Lung (tissue), 11 donors: ENCODE results near the gene LASP1NB.
"Not testable (repeated sequence)": the region's sequence is repeated elsewhere in the genome, so short reads cannot be mapped to it uniquely, and the experiment has no call there.

Experiments
- ATAC-seq: fragments of 200-7000 bp; cut with Tn5 transposase; one replicate; pipeline ENCODE4 v1.9.1; 2020; ENCODE audit warnings: moderate number of reproducible peaks; ENCODE audit not compliant: insufficient read depth, low FRiP score
- DNase-seq, 3 donors: peaks; one replicate each; pipeline ENCODE4 v3.0.0-alpha.2; 2013 to 2017
- H3K27ac ChIP-seq, 2 donors: one replicate each; pipeline ENCODE4 v1.5.1; 2013; ENCODE audit warnings: mild to moderate bottlenecking in 2 of 2, moderate library complexity in 2 of 2, control low read depth in 1 of 2, inconsistent platforms in 1 of 2, low read depth in 1 of 2, low read length in 1 of 2
- H3K27me3 ChIP-seq, 3 donors: one replicate each; pipeline ENCODE4 v1.5.1; 2013; ENCODE audit warnings: low read length in 2 of 3; ENCODE audit not compliant: control insufficient read depth in 3 of 3, insufficient read depth in 3 of 3
- H3K36me3 ChIP-seq, 4 donors: one replicate each; pipeline ENCODE4 v1.5.1; 2013; ENCODE audit warnings: low read length in 4 of 4, mild to moderate bottlenecking in 1 of 4, moderate library complexity in 1 of 4; ENCODE audit not compliant: control insufficient read depth in 4 of 4, insufficient read depth in 4 of 4
- H3K4me1 ChIP-seq, 5 donors: one replicate each; pipeline ENCODE4 v1.5.1; 2013; ENCODE audit warnings: low read length in 5 of 5, mild to moderate bottlenecking in 2 of 5, moderate library complexity in 1 of 5; ENCODE audit not compliant: control insufficient read depth in 5 of 5, insufficient read depth in 5 of 5
- H3K4me3 ChIP-seq: one replicate; pipeline ENCODE4 v1.5.1; 2013; ENCODE audit warnings: mild to moderate bottlenecking, control low read depth, moderate library complexity
- H3K9ac ChIP-seq, 2 donors: one replicate each; pipeline ENCODE4 v1.5.1; 2013; ENCODE audit warnings: low read length in 2 of 2, control low read depth in 1 of 2; ENCODE audit not compliant: insufficient read depth in 1 of 2
- H3K9me3 ChIP-seq, 4 donors: one replicate each; pipeline ENCODE4 v1.5.1; 2013; ENCODE audit warnings: low read length in 3 of 4, mild to moderate bottlenecking in 1 of 4, moderate library complexity in 1 of 4; ENCODE audit not compliant: control insufficient read depth in 4 of 4, insufficient read depth in 3 of 4
- CTCF ChIP-seq: IDR thresholded peaks from 2 replicates; pipeline ENCODE4 v1.5.1; 2012; ENCODE audit warnings: mild to moderate bottlenecking; ENCODE audit errors: control extremely low read depth, extremely low read depth
- WGBS, 2 donors: extraction: QIAGEN DNeasy Blood & Tissue Kit; methylation state at CpG; one replicate each; pipeline ENCODE4 v1.1.7; 2013; 5-methylcytosine and 5-hydroxymethylcytosine counted together
- donor health status: control.
- donor health status: control.
- donor health status: Bipolar disorder and iron deficiency.
- donor health status: healthy.
- donor health status: DM: yes; HTN: yes; CAD: no.

The LASP1NB gene

DNA sequence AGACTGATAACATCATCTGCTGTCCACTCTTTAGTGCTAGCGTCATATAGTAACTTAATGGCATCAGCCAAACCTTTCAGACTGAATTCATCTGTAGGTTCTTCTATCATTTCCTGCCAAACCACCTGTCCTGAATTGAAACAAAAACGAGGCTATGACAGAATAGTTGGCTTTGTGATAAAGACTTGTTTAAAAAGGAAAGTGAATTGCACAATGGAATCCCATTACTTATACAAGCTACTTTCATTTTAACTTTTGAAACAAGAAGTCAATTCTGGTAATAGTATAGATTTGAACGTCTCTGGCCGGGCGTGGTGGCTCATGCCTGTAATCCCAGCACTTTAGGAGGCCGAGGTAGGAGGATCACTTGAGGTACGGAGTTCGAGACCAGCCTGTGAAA is 18.2 kb downstream of the LASP1NB start:
- ATAC-seq (no peak), DNase-seq (peak in 1 of 3 donors; percentile 11)
- 62 to 66% methylated on average over 8 of the region's 8 CpGs for WGBS, 2 donors
- TF ChIP-seq CTCF: no peak
- Histone ChIP-seq H3K4me1 (no peaks in the 10 kb centered on the region), H3K4me3 (no peak overlapping the region), H3K27ac (no peak overlapping the region), H3K9ac (no peak overlapping the region), H3K36me3 (no peaks in the 10 kb centered on the region), H3K27me3 (no peaks in the 10 kb centered on the region), H3K9me3 (no peaks in the 10 kb centered on the region)

- H3K27ac ChIP-seq: no peak overlapping the region
- no peaks in the 10 kb centered on the region for H3K4me1 ChIP-seq
- 88 to 93% methylated on average over 2 of the region's 2 CpGs for WGBS, 2 donors
- no peaks in the 10 kb centered on the region for H3K9me3 ChIP-seq
- H3K27me3 ChIP-seq: no peaks in the 10 kb centered on the region
- DNase-seq: no peak
- no peak for ATAC-seq
- no peak overlapping the region for H3K9ac ChIP-seq
- H3K4me3 ChIP-seq: no peak overlapping the region
- no peak for TF ChIP-seq CTCF
- H3K36me3 ChIP-seq: no peaks in the 10 kb centered on the region
Measured at GRCh38 chr17:38947189-38947588, 21.8 kb downstream of the LASP1NB start.

- DNase-seq, H3K4me3 ChIP-seq, H3K27me3 ChIP-seq, H3K36me3 ChIP-seq, H3K9ac ChIP-seq, ATAC-seq, H3K27ac ChIP-seq, H3K4me1 ChIP-seq, H3K9me3 ChIP-seq: not testable (repeated sequence)
- 92 to 96% methylated on average over 7 of the region's 7 CpGs for WGBS, 2 donors
Measured at GRCh38 chr17:38953800-38954199, 28.4 kb downstream of the LASP1NB start.

- H3K4me1 ChIP-seq: no peaks in the 10 kb centered on the region
- H3K27me3 ChIP-seq: no peaks in the 10 kb centered on the region
- DNase-seq (peak in 1 of 3 donors; percentile 16), ATAC-seq (no peak)
- no peak for TF ChIP-seq CTCF
- H3K4me3 ChIP-seq: no peak overlapping the region
- no peak overlapping the region for H3K9ac ChIP-seq
- no peaks in the 10 kb centered on the region for H3K9me3 ChIP-seq
- H3K27ac ChIP-seq: no peak overlapping the region
- H3K36me3 ChIP-seq: no peaks in the 10 kb centered on the region
- WGBS, 2 donors: 0% methylated on average over 1 of the region's 1 CpG
Measured at GRCh38 chr17:38958326-38958725, 32.9 kb downstream of the LASP1NB start.
